Colonic mucosa (tissue), 4 donors: ENCODE results near the gene PTPRN2. TPM values are rescaled to one million over a fixed set of nuclear protein-coding genes. Genes with fewer than 3 reads are reported as not detected.

ENCODE experiments used
- DNase-seq: peaks from one replicate; pipeline ENCODE4 v3.0.0-alpha.2; 2020
- H3K27ac ChIP-seq: fragments of 200-600 bp; one replicate; pipeline ENCODE4 v1.8.0; 2021
- H3K27me3 ChIP-seq: fragments of 200-600 bp; one replicate; pipeline ENCODE4 v1.8.0; 2021
- H3K36me3 ChIP-seq: fragments of 200-600 bp; one replicate; pipeline ENCODE4 v1.8.0; 2021
- H3K4me1 ChIP-seq: fragments of 200-600 bp; one replicate; pipeline ENCODE4 v1.8.0; 2021; ENCODE audit warnings: mild to moderate bottlenecking
- H3K4me3 ChIP-seq: fragments of 200-600 bp; one replicate; pipeline ENCODE4 v1.8.0; 2021
- H3K9ac ChIP-seq, 2 donors: one replicate each; pipeline ENCODE4 v1.7.0; 2013; ENCODE audit warnings: control low read depth in 2 of 2, low read depth in 2 of 2, low read length in 2 of 2
- H3K9me3 ChIP-seq: fragments of 200-600 bp; one replicate; pipeline ENCODE4 v1.8.0; 2021
- intact Hi-C: fragments of 100-400 bp; cut with DNase I; formaldehyde crosslinking; loops from one replicate; pipeline ENCODE4 v1.14.1; 2022
- total RNA-seq, 2 donors: library from RNA; stranded (reverse); fragmentation: NEBNext Ultra II Directional in 1 of 2; extraction: Animal tissue kit (Norgen Biotek cat#: 25700) in 1 of 2; gene quantifications; one replicate each; pipeline ENCODE4 v1.2.1, GENCODE V29; 2021
- TF ChIP-seq, protein P1 (sequence below): fragments of 200-600 bp; IDR thresholded peaks from one replicate; pipeline ENCODE4 v1.8.0; 2022; ENCODE audit warnings: antibody characterized with exemption, mild to moderate bottlenecking
- donor health status: healthy.
- donor health status: DM: no; HTN: no; CAD: no.
- donor health status: DM: no; HTN: no; CAD: no.

The PTPRN2 gene
- total RNA-seq, 2 donors from 2014 or later = 14.7 to 21.6 TPM

DNA sequence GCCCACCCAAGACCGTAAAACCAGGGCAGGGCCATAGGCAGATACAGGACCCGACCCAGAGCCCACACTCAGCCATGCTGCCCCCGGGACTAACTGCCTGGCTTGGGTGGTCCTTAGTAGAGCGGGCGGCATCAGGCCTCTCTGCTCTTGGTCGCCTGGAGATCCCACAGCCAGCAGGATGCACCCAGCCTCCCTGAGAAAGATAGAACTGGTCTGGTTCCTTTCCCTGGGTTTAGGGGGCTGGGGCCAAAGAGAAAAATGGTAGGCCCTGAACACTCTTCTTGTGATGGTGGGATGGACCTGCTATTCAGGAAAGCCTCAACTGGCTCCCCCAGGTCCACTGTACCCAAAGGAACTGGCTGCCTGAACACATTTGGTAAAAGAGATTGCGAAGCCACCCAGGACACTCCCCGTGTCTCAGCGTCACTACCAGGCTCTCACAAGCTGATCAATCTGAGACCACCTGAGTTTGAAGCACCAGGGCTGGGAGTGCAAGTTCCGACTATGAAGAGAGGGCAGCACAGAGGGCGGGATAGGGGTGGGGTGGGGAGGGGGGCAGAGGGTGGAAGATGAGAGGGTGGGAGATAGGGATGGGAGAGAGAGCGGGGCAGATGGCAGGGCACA is 659.3 kb downstream of the PTPRN2 start:
- intact Hi-C loops = no loop called here
- H3K27me3 ChIP-seq = no peaks in the 10 kb centered on the region
- no peak overlapping the region for H3K27ac ChIP-seq
- H3K36me3 ChIP-seq = no peaks in the 10 kb centered on the region
- H3K9ac ChIP-seq = no peak overlapping the region
- TF ChIP-seq, protein P1, sequence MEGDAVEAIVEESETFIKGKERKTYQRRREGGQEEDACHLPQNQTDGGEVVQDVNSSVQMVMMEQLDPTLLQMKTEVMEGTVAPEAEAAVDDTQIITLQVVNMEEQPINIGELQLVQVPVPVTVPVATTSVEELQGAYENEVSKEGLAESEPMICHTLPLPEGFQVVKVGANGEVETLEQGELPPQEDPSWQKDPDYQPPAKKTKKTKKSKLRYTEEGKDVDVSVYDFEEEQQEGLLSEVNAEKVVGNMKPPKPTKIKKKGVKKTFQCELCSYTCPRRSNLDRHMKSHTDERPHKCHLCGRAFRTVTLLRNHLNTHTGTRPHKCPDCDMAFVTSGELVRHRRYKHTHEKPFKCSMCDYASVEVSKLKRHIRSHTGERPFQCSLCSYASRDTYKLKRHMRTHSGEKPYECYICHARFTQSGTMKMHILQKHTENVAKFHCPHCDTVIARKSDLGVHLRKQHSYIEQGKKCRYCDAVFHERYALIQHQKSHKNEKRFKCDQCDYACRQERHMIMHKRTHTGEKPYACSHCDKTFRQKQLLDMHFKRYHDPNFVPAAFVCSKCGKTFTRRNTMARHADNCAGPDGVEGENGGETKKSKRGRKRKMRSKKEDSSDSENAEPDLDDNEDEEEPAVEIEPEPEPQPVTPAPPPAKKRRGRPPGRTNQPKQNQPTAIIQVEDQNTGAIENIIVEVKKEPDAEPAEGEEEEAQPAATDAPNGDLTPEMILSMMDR = no peak
- H3K4me3 ChIP-seq = no peak overlapping the region
- no peaks in the 10 kb centered on the region for H3K9me3 ChIP-seq
- H3K4me1 ChIP-seq = no peaks in the 10 kb centered on the region
- no peak for DNase-seq

DNA sequence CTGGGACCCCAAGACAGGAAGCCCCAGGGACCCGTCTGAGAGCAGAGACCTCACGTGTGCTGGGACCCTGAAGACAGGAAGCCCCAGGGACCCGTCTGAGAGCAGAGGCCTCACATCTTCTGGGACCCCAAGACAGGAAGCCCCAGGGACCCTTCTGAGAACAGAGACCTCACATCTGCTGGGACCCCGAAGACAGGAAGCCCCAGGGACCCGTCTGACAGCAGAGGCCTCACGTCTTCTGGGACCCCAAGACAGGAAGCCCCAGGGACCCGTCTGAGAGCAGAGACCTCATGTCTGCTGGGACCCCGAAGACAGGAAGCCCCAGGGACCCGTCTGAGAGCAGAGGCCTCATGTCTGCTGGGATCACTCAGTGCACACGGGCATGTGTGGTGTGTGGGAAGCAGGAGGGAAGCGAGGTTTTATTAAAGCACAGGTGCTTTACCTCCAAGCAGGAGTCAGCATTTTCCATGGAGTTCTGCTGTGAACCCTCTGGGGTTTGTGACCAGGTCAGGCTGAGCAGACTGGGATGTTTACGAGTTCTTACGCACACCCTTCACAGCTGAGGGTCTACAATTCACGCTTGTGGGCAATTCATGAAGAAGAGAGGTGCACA is 660.2 kb downstream of the PTPRN2 start:
- Histone ChIP-seq H3K9ac (no peak overlapping the region), H3K27ac (no peak overlapping the region), H3K9me3 (no peaks in the 10 kb centered on the region), H3K36me3 (no peaks in the 10 kb centered on the region), H3K27me3 (no peaks in the 10 kb centered on the region), H3K4me1 (no peaks in the 10 kb centered on the region), H3K4me3 (no peak overlapping the region)
- intact Hi-C loops = no loop called here
- DNase-seq = no peak
- TF ChIP-seq, protein P1 = no peak

DNA sequence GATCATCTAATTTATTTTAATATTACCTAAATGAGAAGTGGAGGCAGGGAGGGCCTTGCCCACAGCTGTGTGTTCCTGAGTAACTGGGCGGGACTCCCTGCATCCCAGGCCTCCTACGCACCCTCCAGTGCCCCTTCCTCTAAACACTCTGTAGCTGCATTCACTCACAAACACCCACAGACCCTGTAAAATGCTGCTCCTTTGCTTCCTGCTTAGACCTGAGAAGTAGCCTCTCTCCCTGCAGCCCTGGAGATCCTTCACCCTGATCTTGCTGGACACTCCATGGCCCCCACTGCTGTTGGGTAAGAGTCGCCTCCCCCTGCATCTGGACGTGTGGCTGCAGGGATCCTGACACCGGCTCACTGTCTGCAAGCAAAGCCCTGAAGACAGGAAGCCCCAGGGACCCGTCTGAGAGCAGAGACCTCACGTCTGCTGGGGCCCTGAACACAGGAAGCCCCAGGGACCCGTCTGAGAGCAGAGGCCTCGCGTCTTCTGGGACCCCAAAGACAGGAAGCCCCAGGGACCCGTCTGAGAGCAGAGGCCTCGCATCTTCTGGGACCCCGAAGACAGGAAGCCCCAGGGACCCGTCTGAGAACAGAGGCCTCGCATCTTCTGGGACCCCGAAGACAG is 661.0 kb downstream of the PTPRN2 start:
- no peaks in the 10 kb centered on the region for H3K9me3 ChIP-seq
- H3K4me3 ChIP-seq = no peak overlapping the region
- intact Hi-C loops = no loop called here
- H3K9ac ChIP-seq = no peak overlapping the region
- H3K36me3 ChIP-seq = no peaks in the 10 kb centered on the region
- no peaks in the 10 kb centered on the region for H3K4me1 ChIP-seq
- H3K27ac ChIP-seq = no peak overlapping the region
- H3K27me3 ChIP-seq = no peaks in the 10 kb centered on the region
- DNase-seq = no peak
- TF ChIP-seq, protein P1 = no peak

DNA sequence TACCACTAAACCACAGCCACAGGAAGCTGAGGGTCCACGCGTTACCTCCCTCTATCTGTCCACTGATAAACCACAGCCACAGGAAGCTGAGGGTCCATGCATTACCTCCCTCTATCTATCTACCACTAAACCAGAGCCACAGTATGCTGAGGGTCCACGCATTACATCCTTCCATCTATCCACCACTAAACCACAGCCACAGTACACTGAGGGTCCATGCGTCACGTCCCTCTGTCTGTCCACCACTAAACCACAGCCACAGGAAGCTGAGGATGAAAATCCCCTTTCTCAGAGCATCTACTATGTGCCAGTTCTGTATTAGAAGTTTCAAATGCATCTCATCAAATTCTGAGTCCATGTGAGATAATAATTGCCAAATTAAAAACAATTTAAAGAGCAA is 661.5 kb downstream of the PTPRN2 start:
- Histone ChIP-seq H3K27ac (no peak overlapping the region), H3K27me3 (no peaks in the 10 kb centered on the region), H3K36me3 (no peaks in the 10 kb centered on the region), H3K4me1 (no peaks in the 10 kb centered on the region), H3K4me3 (no peak overlapping the region), H3K9me3 (no peaks in the 10 kb centered on the region), H3K9ac (no peak overlapping the region)
- intact Hi-C loops = no loop called here
- DNase-seq = no peak
- TF ChIP-seq, protein P1 = no peak

DNA sequence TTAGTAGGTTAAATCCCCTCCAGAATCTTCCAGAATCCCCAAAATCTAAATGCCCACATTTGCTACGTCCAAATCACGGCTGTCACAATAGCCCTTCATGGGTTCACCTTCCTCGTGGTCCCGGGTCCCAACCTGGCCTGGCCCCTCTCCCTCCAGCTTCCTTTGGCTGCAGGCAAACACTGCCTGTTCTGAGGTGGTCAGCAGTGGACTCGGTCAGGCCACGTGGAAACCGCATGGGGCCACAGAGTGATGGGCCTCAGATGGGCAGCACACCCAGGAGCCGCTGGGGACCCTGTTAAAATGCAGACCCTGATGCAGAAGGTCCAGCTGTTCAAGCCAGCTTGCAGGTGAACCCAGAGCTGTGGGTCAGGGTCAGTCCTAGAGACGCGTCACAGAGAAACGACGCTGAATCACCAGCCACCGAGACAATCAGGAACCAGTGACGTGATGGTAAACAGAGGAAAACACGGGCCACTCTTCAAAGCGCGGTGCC is 662.2 kb downstream of the PTPRN2 start:
- no peaks in the 10 kb centered on the region for H3K9me3 ChIP-seq
- no peaks in the 10 kb centered on the region for H3K36me3 ChIP-seq
- no peak overlapping the region for H3K9ac ChIP-seq
- H3K27me3 ChIP-seq = no peaks in the 10 kb centered on the region
- DNase-seq = no peak
- no peak overlapping the region for H3K4me3 ChIP-seq
- H3K27ac ChIP-seq = no peak overlapping the region
- intact Hi-C loops = no loop called here
- TF ChIP-seq, protein P1 = no peak
- no peaks in the 10 kb centered on the region for H3K4me1 ChIP-seq
